Fibroblast of lung (primary cell): ENCODE measurements around the gene F8A2.

ENCODE experiments used
- EZH2 ChIP-seq: IDR thresholded peaks from 2 replicates; pipeline ENCODE4 v1.5.1; 2012; ENCODE audit warnings: low read length, control low read depth, mild to moderate bottlenecking; ENCODE audit errors: missing control alignments
- TF ChIP-seq, protein P1 (sequence below), 2 donors: IDR thresholded peaks in 1 of 2; conservative IDR thresholded peaks in 1 of 2; 1 replicate in 1 of 2; 2 replicates in 1 of 2; pipeline ENCODE4 v1.5.1; 2011 to 2012; ENCODE audit warnings: low read length in 2 of 2, control low read depth in 1 of 2, inconsistent platforms in 1 of 2, low read depth in 1 of 2, mild to moderate bottlenecking in 1 of 2

DNA sequence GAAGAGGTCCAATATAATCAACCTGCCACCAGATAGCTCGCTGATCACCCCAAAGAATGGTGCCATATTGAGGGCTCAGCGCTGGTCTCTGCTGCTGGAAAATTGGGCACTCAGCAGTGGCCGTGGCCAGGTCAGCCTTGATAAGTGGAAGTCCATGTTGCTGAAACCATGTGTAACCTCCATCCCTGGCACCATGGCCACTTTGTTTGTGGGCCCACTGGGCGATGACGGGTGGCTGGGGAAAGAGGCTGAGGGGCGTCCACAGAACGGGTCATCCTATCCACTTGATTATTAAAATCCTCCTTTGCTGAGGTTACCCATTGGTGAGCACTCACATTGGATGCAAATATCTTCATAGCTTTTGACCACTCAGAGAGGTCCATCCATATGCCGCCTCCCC lies 7.7 kb downstream of the F8A2 start:
- TF ChIP-seq, protein P1, sequence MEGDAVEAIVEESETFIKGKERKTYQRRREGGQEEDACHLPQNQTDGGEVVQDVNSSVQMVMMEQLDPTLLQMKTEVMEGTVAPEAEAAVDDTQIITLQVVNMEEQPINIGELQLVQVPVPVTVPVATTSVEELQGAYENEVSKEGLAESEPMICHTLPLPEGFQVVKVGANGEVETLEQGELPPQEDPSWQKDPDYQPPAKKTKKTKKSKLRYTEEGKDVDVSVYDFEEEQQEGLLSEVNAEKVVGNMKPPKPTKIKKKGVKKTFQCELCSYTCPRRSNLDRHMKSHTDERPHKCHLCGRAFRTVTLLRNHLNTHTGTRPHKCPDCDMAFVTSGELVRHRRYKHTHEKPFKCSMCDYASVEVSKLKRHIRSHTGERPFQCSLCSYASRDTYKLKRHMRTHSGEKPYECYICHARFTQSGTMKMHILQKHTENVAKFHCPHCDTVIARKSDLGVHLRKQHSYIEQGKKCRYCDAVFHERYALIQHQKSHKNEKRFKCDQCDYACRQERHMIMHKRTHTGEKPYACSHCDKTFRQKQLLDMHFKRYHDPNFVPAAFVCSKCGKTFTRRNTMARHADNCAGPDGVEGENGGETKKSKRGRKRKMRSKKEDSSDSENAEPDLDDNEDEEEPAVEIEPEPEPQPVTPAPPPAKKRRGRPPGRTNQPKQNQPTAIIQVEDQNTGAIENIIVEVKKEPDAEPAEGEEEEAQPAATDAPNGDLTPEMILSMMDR (conservative IDR thresholded peaks at IDR 0.05 in 1 of 2, IDR thresholded peaks at IDR 0.05 in 1 of 2; ENCODE audit: low read depth in 1 of 2, low read length in 2 of 2) = no peak
- TF ChIP-seq EZH2 = no peak
